ENCODE measurements around the gene SPEF2.
"Not testable (repeated sequence)": the region's sequence is repeated elsewhere in the genome, so short reads cannot be mapped to it uniquely, and the experiment has no call there.

Gene SPEF2

GRCh38 chr5:35821513-35821912, 203.8 kb downstream of the SPEF2 start:
- no peak for DNase-seq (ENCODE audit: low spot score)

DNA sequence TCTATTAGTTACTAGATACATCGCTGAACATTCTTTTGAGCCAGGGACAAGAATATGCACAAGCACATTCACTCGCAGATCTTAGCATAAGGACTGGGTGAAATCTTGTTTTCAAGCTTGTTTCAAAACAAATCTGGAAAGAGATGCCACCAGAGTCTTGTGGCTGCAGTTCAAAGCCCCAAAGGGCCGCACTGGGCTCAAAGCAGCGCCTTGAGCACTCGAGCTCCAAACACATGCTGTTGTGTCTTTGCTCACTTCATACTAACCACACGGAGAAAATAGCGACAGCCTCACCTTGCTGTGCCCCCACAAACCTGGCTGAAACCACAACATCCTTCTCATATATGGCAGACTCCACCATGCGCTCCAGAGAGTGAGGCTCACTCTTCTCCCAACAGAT, 204.8 kb downstream of the SPEF2 start:
- DNase-seq (ENCODE audit: low spot score): no peak

- DNase-seq (ENCODE audit: low spot score): no peak
Observed at GRCh38 chr5:35823347-35824098, 205.9 kb downstream of the SPEF2 start.

DNA sequence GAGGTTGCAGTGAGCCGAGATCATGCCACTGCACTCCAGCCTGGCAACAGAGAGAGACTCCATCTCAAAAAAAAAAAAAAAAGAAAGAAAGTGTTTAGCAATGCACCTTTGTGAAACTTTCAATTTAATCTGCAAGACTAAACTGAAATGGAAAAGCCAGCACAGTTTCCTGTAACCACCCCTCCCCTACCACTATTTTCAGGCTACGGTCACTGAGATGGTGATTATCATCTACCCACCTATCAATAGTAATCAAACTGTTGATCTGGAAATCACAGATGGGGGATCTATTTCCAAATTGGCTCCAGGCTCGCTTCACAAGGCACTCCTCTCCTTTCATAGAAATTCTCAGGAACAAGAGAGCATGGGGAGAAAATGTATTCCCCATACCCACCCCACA, 208.4 kb downstream of the SPEF2 start:
- no peak for DNase-seq (ENCODE audit: low spot score)

DNA sequence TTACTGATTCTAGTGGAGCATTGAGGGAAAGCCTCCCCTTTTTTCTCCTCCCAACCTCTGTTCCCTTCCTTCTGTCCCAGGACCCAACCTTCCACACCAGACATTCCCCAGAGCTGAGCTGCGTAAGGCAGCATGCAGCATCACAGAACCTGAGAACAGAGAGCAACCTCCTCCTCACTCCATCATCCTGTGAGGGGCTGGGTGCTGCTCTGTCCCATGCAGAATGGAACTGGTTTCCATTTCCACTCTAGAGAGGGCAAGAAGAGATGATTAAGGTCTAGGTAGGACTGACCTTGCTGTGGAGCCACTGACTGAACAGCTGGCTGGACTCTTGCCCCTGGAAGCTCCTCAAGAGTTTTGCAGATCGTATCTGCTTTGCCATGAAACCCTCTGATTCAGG, 208.9 kb downstream of the SPEF2 start:
- no peak for DNase-seq (ENCODE audit: low spot score)

DNA sequence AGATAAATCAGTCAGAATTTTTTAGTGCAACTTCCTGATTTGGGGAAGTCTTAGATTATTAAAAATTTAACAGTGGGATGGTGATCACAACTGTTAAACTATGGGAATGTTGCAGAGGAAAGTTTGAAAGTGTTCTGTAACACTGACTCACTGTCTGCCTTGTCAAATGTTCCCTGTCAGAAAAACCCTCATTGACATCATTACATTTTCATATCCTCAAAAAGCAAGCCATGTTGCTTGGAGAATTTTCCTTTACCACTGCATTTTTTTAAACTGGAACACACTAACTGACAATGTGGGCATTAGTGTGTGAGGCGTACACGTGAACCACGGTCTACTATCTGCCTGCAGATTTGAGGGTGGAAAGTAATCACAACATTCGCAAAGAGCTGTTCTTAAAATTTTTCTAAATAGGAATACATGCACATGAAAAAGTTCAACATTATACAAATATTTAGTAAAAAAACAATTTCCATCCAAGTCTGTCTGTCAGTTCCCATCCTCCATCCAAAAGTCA, 210.5 kb downstream of the SPEF2 start:
- no peak for DNase-seq (ENCODE audit: low spot score)

GRCh38 chr5:35830587-35830986, 212.9 kb downstream of the SPEF2 start:
- DNase-seq (ENCODE audit: low spot score): no peak

- no peak for DNase-seq (ENCODE audit: low spot score)
Observed at GRCh38 chr5:35832762-35833161, 215.1 kb downstream of the SPEF2 start.

DNA sequence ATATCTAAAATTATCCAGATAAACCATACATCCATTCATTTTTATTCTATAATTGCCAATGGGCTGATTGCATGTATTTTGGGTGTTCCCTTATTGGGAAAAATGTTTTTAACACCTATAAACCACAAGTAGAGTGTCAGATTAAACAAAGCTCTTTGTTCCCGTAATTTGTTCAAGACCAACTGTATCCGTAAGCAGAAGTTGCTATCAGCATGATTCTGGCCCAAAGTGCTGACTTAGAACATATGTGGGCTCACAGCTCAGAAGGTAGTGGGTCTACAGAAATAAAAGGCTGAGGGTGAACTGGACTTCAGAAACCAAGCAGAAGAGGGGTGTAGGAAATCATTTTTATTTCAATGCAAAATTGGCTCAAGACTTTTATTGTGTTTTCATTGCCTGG, 215.6 kb downstream of the SPEF2 start:
- no peak for DNase-seq (ENCODE audit: low spot score)

- no peak for DNase-seq (ENCODE audit: low spot score)
Observed at GRCh38 chr5:35835796-35836742, 218.4 kb downstream of the SPEF2 start.

DNA sequence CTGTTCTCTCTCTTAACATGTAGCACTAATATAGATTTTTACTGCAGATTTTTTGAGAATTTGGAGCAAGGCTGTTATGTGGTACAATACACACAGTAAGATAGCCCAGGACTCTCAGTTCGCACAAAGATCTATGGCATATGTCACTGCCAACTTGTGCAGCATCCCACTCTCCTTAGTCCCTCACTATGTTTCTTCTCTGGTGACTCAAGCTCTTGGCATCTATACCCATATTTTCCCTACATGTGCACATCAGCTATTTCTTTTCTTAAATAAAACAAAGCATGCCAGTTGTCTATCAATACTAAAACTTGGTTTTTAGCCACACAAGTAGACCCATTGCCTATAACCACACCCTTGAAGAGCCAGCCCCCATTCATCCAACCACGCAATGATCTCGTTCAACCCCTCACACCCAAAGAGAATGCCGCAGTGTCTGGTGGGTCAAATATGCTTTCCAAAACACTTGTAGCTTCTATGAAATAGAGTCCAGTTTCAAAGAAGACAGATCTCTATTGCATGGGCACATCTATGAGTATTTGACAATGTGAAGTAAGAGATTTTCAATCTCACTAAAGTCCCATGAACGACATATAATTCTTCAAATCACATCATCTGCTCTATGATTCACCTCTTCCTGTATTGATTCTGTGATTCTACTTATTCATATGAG, 220.8 kb downstream of the SPEF2 start:
- no peak for DNase-seq (ENCODE audit: low spot score)

DNA sequence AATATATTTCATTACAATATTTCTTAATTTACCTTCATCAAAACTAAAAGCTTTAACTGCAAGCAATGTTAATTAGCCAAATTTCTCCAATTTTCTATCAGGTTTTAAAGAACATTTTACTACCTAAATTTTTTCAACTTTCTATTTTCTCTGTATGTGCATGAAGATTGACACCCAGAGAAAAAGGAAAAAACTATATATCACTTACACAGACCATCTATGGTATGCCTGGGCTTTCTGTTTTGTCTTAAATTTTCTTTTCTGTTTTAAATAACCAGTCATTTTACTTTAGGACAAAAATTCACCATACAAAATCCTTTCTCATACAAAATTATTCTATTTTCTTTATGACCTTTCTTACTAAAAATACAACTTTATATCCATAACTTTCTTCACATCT, 225.2 kb downstream of the SPEF2 start:
- DNase-seq (ENCODE audit: low spot score): no peak

DNA sequence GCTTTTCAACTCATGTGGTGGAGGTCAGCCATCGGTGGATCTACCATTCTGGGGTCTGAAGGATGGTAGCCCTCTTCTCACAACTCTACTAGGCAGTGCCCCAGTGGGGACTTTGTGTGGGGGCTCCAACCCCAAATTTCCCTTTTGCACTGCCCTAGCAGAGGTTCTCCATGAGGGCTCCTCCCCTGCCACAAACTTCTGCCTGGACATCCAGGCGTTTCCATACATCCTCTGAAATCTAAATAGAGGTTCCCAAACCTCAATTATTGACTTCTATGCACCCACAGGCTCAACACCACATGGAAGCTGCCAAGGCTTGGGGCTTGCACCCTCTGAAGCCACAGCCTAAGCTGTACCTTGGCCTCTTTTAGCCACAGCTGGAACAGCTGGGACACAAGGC, 227.8 kb downstream of the SPEF2 start:
- DNase-seq (ENCODE audit: low spot score): not testable (repeated sequence)

- no peak for DNase-seq (ENCODE audit: low spot score)
Observed at GRCh38 chr5:35847491-35847890, 229.8 kb downstream of the SPEF2 start.

- DNase-seq (ENCODE audit: low spot score): no peak
Observed at GRCh38 chr5:35847961-35848360, 230.3 kb downstream of the SPEF2 start.

DNA sequence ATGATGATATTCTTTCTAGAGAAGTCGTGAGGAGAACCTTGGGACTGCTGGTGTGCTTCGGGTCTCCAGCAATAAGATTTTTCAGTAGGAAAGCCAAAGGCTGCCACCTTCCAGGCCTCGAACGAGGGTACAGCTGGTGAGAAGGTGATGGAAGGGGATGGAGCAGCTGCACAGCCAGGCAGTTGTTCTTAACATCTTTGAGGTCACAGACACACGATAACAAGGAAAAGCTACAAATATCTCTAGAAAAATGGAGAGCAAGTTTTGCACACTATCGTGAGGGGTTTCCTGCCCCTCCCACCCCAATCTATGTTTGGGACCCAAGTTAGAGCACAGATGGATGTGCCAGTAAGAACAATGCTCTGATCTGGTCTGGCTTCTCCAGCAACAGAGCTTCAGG, 232.2 kb downstream of the SPEF2 start:
- no peak for DNase-seq (ENCODE audit: low spot score)

GRCh38 chr5:35850967-35851680, 233.5 kb downstream of the SPEF2 start:
- DNase-seq (ENCODE audit: low spot score): no peak

DNA sequence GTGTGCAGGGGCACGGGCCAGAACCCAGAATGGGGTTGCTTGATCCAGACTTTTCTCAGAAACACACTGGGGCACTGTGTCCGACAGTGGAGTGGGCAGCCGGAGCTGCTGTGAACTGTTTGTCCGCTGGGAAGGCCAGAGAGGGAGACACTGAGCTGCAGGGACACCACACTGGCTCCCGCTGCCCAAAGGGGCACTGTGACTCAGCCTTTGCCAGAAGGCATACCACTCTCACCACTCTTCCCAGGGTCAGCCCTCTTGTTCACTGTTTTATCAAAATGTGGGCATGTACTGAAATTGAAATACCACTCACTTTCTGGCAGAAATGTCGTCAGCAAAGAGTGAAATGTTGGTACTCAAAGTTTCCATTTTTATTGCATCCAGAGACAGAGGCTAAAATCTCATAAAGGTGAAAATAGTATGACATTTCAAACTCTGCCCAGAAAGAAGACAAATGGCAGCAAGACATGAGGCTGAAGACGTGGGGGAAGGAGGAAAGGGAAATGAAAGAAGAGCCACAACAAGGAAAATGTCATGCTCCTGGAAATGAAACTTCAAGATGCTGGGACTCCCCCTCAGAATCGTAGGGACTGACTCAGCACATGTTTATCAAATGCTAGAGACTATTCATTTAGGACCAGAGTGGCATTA, 234.5 kb downstream of the SPEF2 start:
- DNase-seq (ENCODE audit: low spot score): no peak

DNA sequence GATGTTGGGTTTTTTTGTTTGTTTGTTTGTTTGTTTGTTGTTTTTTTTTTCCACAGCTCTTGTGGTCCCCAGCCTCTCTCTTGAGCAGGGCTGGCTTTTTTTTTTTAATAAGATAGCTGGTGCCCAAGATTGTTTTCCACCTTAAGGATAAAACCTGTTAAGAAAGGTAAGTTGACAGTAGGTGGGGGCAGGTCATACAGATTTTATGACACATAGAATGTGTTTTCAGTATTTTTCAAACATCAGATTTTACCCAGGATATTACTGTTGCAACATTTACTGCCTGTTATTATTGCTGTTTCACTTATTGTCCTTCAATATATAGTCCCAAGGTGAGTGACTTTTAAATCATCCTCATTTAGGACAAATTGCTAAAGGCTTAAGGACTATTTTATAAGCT, 235.1 kb downstream of the SPEF2 start:
- DNase-seq (ENCODE audit: low spot score): no peak

DNA sequence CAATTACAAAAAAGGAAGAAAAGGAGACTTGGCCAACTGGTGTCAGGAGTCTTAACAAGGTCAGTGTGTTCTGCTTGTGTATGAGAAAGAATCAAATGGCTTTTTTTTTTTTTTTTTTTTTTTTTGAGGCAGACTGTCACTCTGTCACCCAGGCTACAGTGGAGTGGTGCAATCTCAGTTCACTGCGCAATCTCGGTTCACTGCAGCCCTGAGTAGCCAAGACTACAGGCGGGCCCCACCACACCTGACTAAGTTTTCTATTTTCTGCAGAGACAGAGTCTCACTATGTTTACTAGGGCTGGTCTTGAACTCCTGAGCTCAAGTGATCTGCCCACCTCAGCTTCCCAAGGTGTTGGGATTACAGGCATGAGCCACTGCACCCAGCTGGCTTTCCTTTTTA, 236.0 kb downstream of the SPEF2 start:
- no peak for DNase-seq (ENCODE audit: low spot score)

- no peak for DNase-seq (ENCODE audit: low spot score)
Observed at GRCh38 chr5:35854248-35854647, 236.6 kb downstream of the SPEF2 start.

Measured in hematopoietic multipotent progenitor cell treated with erythropoietin and hydrocortisone succinate and interleukin-3 and kit ligand, for 17 days (in vitro differentiated cells).